H1 (cell line): ENCODE results near the gene NEO1. TPM values are rescaled to one million over a fixed set of nuclear protein-coding genes. Genes with fewer than 3 reads are reported as not detected.

Source experiments
- CTCF ChIA-PET: fragments of 300-600 bp; sonication (Branson Sonifier 250); formaldehyde crosslinking; loops from one replicate; lab custom pipeline; 2021; ENCODE audit not compliant: partially characterized antibody; lab: Charles Lee
- POLR2A ChIA-PET: fragments of 300-600 bp; sonication (Branson Sonifier 250); formaldehyde crosslinking; loops from one replicate; lab custom pipeline; 2021; ENCODE audit warnings: inconsistent platforms; ENCODE audit not compliant: partially characterized antibody; lab: Charles Lee
- DNase-seq, 2 experiments: peaks; one replicate each; pipeline versions ENCODE4 v3.0.0 to v3.0.0-alpha.2; 2010 to 2022; ENCODE audit warnings: low spot score in 2 of 2, low read depth in 1 of 2, mixed read lengths in 1 of 2
- FAIRE-seq: peaks from 2 replicates; lab custom pipeline; 2011; peaks lifted over from hg19 to GRCh38; lab: Jason Lieb, UNC
- H2AFZ ChIP-seq: 2 replicates; pipeline ENCODE4 v1.8.1; 2012; ENCODE audit warnings: low read length, inconsistent platforms
- H2AK5ac ChIP-seq: 2 replicates; pipeline ENCODE4 v1.6.1; 2013; ENCODE audit warnings: low read depth, low read length
- H2BK120ac ChIP-seq: replicated peaks from 2 replicates; pipeline ENCODE3; 2013; ENCODE audit warnings: low read depth, low read length, inconsistent platforms
- H2BK12ac ChIP-seq: 2 replicates; pipeline ENCODE4 v1.6.1; 2013; ENCODE audit warnings: low read depth, low read length
- H2BK15ac ChIP-seq: 2 replicates; pipeline ENCODE4 v1.6.1; 2013; ENCODE audit warnings: low read length
- H2BK20ac ChIP-seq: 2 replicates; pipeline ENCODE4 v1.6.1; 2013; ENCODE audit warnings: low read length
- H2BK5ac ChIP-seq: 2 replicates; pipeline ENCODE4 v1.6.1; 2013; ENCODE audit warnings: low read depth, low read length
- H3K14ac ChIP-seq: 2 replicates; pipeline ENCODE4 v1.6.1; 2013; ENCODE audit warnings: inconsistent platforms; ENCODE audit not compliant: insufficient read length
- H3K18ac ChIP-seq: 2 replicates; pipeline ENCODE4 v1.6.1; 2013; ENCODE audit warnings: low read length; ENCODE audit errors: extremely low read depth
- H3K23ac ChIP-seq: 2 replicates; pipeline ENCODE4 v1.6.1; 2013; ENCODE audit warnings: inconsistent platforms; ENCODE audit not compliant: insufficient read length
- H3K23me2 ChIP-seq: 2 replicates; pipeline ENCODE4 v1.6.1; 2013; ENCODE audit warnings: low read depth, low read length
- H3K27ac ChIP-seq: 2 replicates; pipeline ENCODE4 v1.6.1; 2011; ENCODE audit warnings: low read depth, low read length, inconsistent platforms
- H3K27me3 ChIP-seq, 4 experiments: replicated peaks in 1 of 4; 1 replicate in 1 of 4; 2 replicates in 3 of 4; pipeline versions ENCODE4 v1.6.1 to v1.8.1; 2011 to 2013; ENCODE audit warnings: low read length in 3 of 4, mild to moderate bottlenecking in 3 of 4, inconsistent platforms in 2 of 4, mixed read lengths in 2 of 4, moderate library complexity in 1 of 4; ENCODE audit not compliant: control insufficient read depth in 3 of 4, insufficient read depth in 3 of 4; ENCODE audit errors: extremely low read depth in 1 of 4
- H3K36me3 ChIP-seq, 4 experiments: 2 replicates each; pipeline versions ENCODE4 v1.6.1 to v1.8.1; 2011 to 2013; ENCODE audit warnings: mild to moderate bottlenecking in 4 of 4, low read length in 3 of 4, moderate library complexity in 2 of 4, control low read depth in 1 of 4, inconsistent platforms in 1 of 4; ENCODE audit not compliant: insufficient read depth in 4 of 4, control insufficient read depth in 2 of 4
- H3K4ac ChIP-seq: replicated peaks from 2 replicates; pipeline ENCODE3; 2013; ENCODE audit warnings: low read length, low read depth, mixed read lengths, inconsistent platforms; ENCODE audit not compliant: insufficient read length
- H3K4me1 ChIP-seq, 4 experiments: replicated peaks in 1 of 4; 1 replicate in 1 of 4; 2 replicates in 3 of 4; pipeline versions ENCODE4 v1.6.1 to v1.8.1; 2011 to 2013; ENCODE audit warnings: low read length in 3 of 4, inconsistent platforms in 2 of 4, mixed read lengths in 1 of 4; ENCODE audit not compliant: insufficient read depth in 4 of 4, control insufficient read depth in 3 of 4
- H3K4me2 ChIP-seq, 2 experiments: 2 replicates each; pipeline versions ENCODE4 v1.6.1 to v1.8.1; 2011 to 2013; ENCODE audit warnings: low read depth in 2 of 2, low read length in 2 of 2, control low read depth in 1 of 2, inconsistent platforms in 1 of 2, mild to moderate bottlenecking in 1 of 2; ENCODE audit not compliant: insufficient read depth in 1 of 2
- H3K4me3 ChIP-seq, 4 experiments: fragments of 200-600, 300-600 bp in 1 of 4; sonication (generic), shearing (Covaris generic), sonication (Bioruptor Twin) in 1 of 4; 2 replicates each; pipeline versions ENCODE4 v1.5.1 to v1.8.1; 2011 to 2016; ENCODE audit warnings: low read length in 4 of 4, low read depth in 3 of 4, control low read depth in 2 of 4, inconsistent platforms in 2 of 4, mild to moderate bottlenecking in 2 of 4, mixed read lengths in 1 of 4, moderate library complexity in 1 of 4; ENCODE audit not compliant: insufficient read depth in 2 of 4; ENCODE audit errors: extremely low read depth in 1 of 4
- H3K56ac ChIP-seq: replicated peaks from 2 replicates; pipeline ENCODE3; 2013; ENCODE audit warnings: low read depth, mild to moderate bottlenecking, mixed read lengths, low read length, inconsistent platforms; ENCODE audit not compliant: insufficient read length
- H3K79me1 ChIP-seq: 2 replicates; pipeline ENCODE4 v1.6.1; 2013; ENCODE audit warnings: low read depth, low read length, control low read depth
- H3K79me2 ChIP-seq, 2 experiments: 2 replicates each; pipeline versions ENCODE4 v1.6.1 to v1.8.1; 2012 to 2013; ENCODE audit warnings: low read length in 2 of 2, mild to moderate bottlenecking in 2 of 2, inconsistent platforms in 1 of 2; ENCODE audit not compliant: insufficient read depth in 2 of 2, control insufficient read depth in 1 of 2
- H3K9ac ChIP-seq, 4 experiments: replicated peaks in 1 of 4; 1 replicate in 1 of 4; 2 replicates in 3 of 4; pipeline versions ENCODE4 v1.6.1 to v1.8.1; 2011 to 2013; ENCODE audit warnings: low read depth in 3 of 4, low read length in 3 of 4, control low read depth in 2 of 4, mild to moderate bottlenecking in 2 of 4, moderate library complexity in 2 of 4, inconsistent platforms in 1 of 4; ENCODE audit errors: extremely low read depth in 1 of 4
- H3K9me3 ChIP-seq, 2 experiments: 2 replicates each; pipeline versions ENCODE4 v1.6.1 to v1.8.1; 2012 to 2013; ENCODE audit warnings: mild to moderate bottlenecking in 2 of 2, moderate library complexity in 2 of 2, control low read depth in 1 of 2, inconsistent platforms in 1 of 2, low read depth in 1 of 2, low read length in 1 of 2, mixed read lengths in 1 of 2; ENCODE audit not compliant: insufficient read depth in 2 of 2
- H4K20me1 ChIP-seq, 2 experiments: replicated peaks in 1 of 2; 2 replicates each; pipeline versions ENCODE3 to v1.8.1; 2011 to 2013; ENCODE audit warnings: inconsistent platforms in 2 of 2, low read length in 2 of 2, mild to moderate bottlenecking in 1 of 2; ENCODE audit not compliant: insufficient read depth in 2 of 2, control insufficient read depth in 1 of 2
- H4K5ac ChIP-seq: 2 replicates; pipeline ENCODE4 v1.6.1; 2013; ENCODE audit warnings: low read length, low read depth, mixed read lengths, inconsistent platforms; ENCODE audit not compliant: insufficient read length
- H4K8ac ChIP-seq: 2 replicates; pipeline ENCODE4 v1.8.0; 2013; ENCODE audit warnings: mild to moderate bottlenecking, moderate library complexity, low read length, inconsistent platforms; ENCODE audit not compliant: insufficient read depth; ENCODE audit errors: extremely low read depth
- H4K91ac ChIP-seq: replicated peaks from 2 replicates; pipeline ENCODE3; 2013; ENCODE audit warnings: low read length, mixed read lengths, inconsistent platforms; ENCODE audit not compliant: insufficient read length
- JUND ChIP-seq: IDR thresholded peaks from 2 replicates; pipeline ENCODE4 v1.6.1; 2011; ENCODE audit warnings: mild to moderate bottlenecking, improper control_type of control experiment, low read length
- SIN3A ChIP-seq, 2 experiments: IDR thresholded peaks in 1 of 2; conservative IDR thresholded peaks in 1 of 2; 2 replicates each; pipeline ENCODE4 v1.6.1; 2011 to 2012; ENCODE audit warnings: low read length in 2 of 2, improper control_type of control experiment in 1 of 2, low read depth in 1 of 2, mild to moderate bottlenecking in 1 of 2
- WGBS, 2 experiments: shearing (Covaris generic) in 1 of 2; methylation state at CpG; one replicate each; pipeline versions ENCODE4 v1.1.6 to v1.1.7; 2013 to 2015; ENCODE audit warnings: low lambda C conversion rate in 2 of 2, mixed read lengths in 2 of 2, inconsistent platforms in 1 of 2, low coverage in 1 of 2, missing lambda C conversion rate in 1 of 2; ENCODE audit not compliant: insufficient replicate concordance in 2 of 2, insufficient coverage in 1 of 2, insufficient read length in 1 of 2; ENCODE audit errors: extremely low coverage in 1 of 2, missing lambda C conversion rate in 1 of 2; 5-methylcytosine and 5-hydroxymethylcytosine counted together
- polyA plus RNA-seq, 7 experiments: library from polyadenylated mRNA; depleted of rRNA in 3 of 7; stranded (reverse) in 5 of 7; unstranded in 2 of 7; fragments of >200 nt in 5 of 7; fragments of 200-250 nt in 2 of 7; gene quantifications; 1 replicate in 5 of 7; 2 replicates in 1 of 7; 4 replicates in 1 of 7; pipeline versions ENCODE4 v1.2.1 to v1.2.3, GENCODE V29; 2011 to 2013; ENCODE audit warnings: missing spikeins in 2 of 7, mixed read lengths in 2 of 7
- total RNA-seq: library from RNA; stranded (reverse); fragmentation: NEBNext Ultra II Directional; extraction: Animal tissue kit (Norgen Biotek cat#: 25700); gene quantifications from 2 replicates; pipeline ENCODE4 v1.2.1, GENCODE V29; 2021
- TF ChIP-seq, protein P1 (sequence below): IDR thresholded peaks from 2 replicates; pipeline ENCODE4 v1.6.1; 2011; ENCODE audit warnings: low read length, improper control_type of control experiment
- TF ChIP-seq, protein P2 (sequence below): IDR thresholded peaks from 2 replicates; pipeline ENCODE4 v1.6.1; 2011; ENCODE audit warnings: low read depth, mild to moderate bottlenecking, low read length; ENCODE audit not compliant: insufficient read depth

NEO1 gene
- total and polyA plus RNA-seq, 2 of the 8 experiments (the other 6 are each of a cell fraction or from before 2014, with no cell fraction given): 36.0 to 51.0 TPM

DNA sequence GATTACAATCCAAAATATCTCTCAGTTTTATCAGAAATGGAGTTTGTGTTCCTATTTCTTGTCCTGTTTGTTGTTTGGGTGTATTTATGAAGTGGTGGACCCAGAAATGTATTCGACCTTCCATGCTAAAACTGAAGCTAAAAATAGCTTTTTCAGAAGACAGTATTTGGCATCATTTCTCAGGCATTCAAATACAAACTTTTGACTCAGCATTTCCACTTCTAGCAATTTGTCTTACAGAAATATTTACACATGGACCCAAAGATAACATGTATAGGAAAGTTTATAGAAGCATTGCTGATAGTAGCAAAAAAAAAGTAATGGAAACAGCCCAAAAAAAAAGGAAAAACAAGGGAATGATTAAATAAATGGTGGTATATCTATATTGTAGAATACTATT, 160.2 kb downstream of the NEO1 start:
- ChIA-PET CTCF (interaction anchor here (0.5 to 1.3 kb wide), 2 partner anchors 13 to 231 kb away, joined by 3 read pairs; no protein-coding TSS in a partner anchor), POLR2A (no interaction called here)
- TF ChIP-seq SIN3A (conservative IDR thresholded peaks at IDR 0.05 in 1 of 2, IDR thresholded peaks at IDR 0.05 in 1 of 2; ENCODE audit: low read depth in 1 of 2, low read length in 2 of 2) (no peak), JUND (no peak)
- TF ChIP-seq, protein P1, sequence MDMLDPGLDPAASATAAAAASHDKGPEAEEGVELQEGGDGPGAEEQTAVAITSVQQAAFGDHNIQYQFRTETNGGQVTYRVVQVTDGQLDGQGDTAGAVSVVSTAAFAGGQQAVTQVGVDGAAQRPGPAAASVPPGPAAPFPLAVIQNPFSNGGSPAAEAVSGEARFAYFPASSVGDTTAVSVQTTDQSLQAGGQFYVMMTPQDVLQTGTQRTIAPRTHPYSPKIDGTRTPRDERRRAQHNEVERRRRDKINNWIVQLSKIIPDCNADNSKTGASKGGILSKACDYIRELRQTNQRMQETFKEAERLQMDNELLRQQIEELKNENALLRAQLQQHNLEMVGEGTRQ: no peak
- TF ChIP-seq, protein P2, sequence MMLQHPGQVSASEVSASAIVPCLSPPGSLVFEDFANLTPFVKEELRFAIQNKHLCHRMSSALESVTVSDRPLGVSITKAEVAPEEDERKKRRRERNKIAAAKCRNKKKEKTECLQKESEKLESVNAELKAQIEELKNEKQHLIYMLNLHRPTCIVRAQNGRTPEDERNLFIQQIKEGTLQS: no peak
- H3K56ac ChIP-seq: no peak overlapping the region
- DNase-seq (no peak), FAIRE-seq (no peak)
- no peaks in the 10 kb centered on the region; a peak in 1 of 8 replicates for H3K36me3 ChIP-seq
- no peak overlapping the region for H2BK12ac ChIP-seq
- no peak overlapping the region for H2AK5ac ChIP-seq
- H3K14ac ChIP-seq: no peak overlapping the region
- no peak overlapping the region for H2BK5ac ChIP-seq
- H3K27ac ChIP-seq: no peak overlapping the region
- H3K4me1 ChIP-seq: no peaks in the 10 kb centered on the region
- H4K8ac ChIP-seq: no peak overlapping the region
- H4K20me1 ChIP-seq: no peaks in the 10 kb centered on the region
- no peak overlapping the region for H3K4ac ChIP-seq
- 100% methylated on average over 1 of the region's 1 CpG; no CpG with 5 or more reads in 1 of the 2 experiments for WGBS, 2 experiments
- H2BK120ac ChIP-seq: no peak overlapping the region
- no peak overlapping the region for H4K5ac ChIP-seq
- H3K23me2 ChIP-seq: no peaks in the 10 kb centered on the region
- H3K4me2 ChIP-seq: no peak overlapping the region
- no peak overlapping the region for H3K4me3 ChIP-seq
- no peak overlapping the region for H3K9ac ChIP-seq
- H3K18ac ChIP-seq: no peak overlapping the region
- H3K79me2 ChIP-seq: no peaks in the 10 kb centered on the region
- no peaks in the 10 kb centered on the region for H3K79me1 ChIP-seq
- H3K9me3 ChIP-seq: no peaks in the 10 kb centered on the region
- H4K91ac ChIP-seq: no peak overlapping the region
- no peak overlapping the region for H2BK20ac ChIP-seq
- H3K27me3 ChIP-seq: no peaks in the 10 kb centered on the region
- no peak overlapping the region for H2BK15ac ChIP-seq
- no peak overlapping the region for H2AFZ ChIP-seq
- H3K23ac ChIP-seq: no peak overlapping the region
